Mucosa of rectum (tissue), 2 donors: ENCODE results near the gene ME2.
"Not testable (repeated sequence)": the region's sequence is repeated elsewhere in the genome, so short reads cannot be mapped to it uniquely, and the experiment has no call there.

Experiments used
- H3K27ac ChIP-seq, 2 donors: one replicate each; pipeline ENCODE4 v1.7.0; 2013; ENCODE audit warnings: inconsistent platforms in 2 of 2, low read depth in 2 of 2, low read length in 2 of 2
- H3K27me3 ChIP-seq, 2 donors: one replicate each; pipeline ENCODE4 v1.7.0; 2013; ENCODE audit warnings: low read length in 2 of 2; ENCODE audit not compliant: control insufficient read depth in 2 of 2, insufficient read depth in 2 of 2
- H3K36me3 ChIP-seq, 2 donors: one replicate each; pipeline ENCODE4 v1.7.0; 2013; ENCODE audit warnings: low read length in 2 of 2; ENCODE audit not compliant: control insufficient read depth in 2 of 2, insufficient read depth in 2 of 2
- H3K4me1 ChIP-seq, 2 donors: one replicate each; pipeline ENCODE4 v1.7.0; 2013; ENCODE audit warnings: low read length in 2 of 2, mild to moderate bottlenecking in 1 of 2; ENCODE audit not compliant: control insufficient read depth in 2 of 2, insufficient read depth in 2 of 2
- H3K4me3 ChIP-seq, 2 donors: one replicate each; pipeline ENCODE4 v1.7.0; 2013; ENCODE audit warnings: low read length in 2 of 2
- H3K9ac ChIP-seq, 2 donors: one replicate each; pipeline ENCODE4 v1.7.0; 2013; ENCODE audit warnings: low read length in 2 of 2, low read depth in 1 of 2, mild to moderate bottlenecking in 1 of 2
- H3K9me3 ChIP-seq, 2 donors: one replicate each; pipeline ENCODE4 v1.7.0; 2013; ENCODE audit warnings: low read length in 2 of 2; ENCODE audit not compliant: control insufficient read depth in 2 of 2
- donor health status: healthy.
- donor health status: Normal muscosa, but diverticular disease.

Gene ME2

DNA sequence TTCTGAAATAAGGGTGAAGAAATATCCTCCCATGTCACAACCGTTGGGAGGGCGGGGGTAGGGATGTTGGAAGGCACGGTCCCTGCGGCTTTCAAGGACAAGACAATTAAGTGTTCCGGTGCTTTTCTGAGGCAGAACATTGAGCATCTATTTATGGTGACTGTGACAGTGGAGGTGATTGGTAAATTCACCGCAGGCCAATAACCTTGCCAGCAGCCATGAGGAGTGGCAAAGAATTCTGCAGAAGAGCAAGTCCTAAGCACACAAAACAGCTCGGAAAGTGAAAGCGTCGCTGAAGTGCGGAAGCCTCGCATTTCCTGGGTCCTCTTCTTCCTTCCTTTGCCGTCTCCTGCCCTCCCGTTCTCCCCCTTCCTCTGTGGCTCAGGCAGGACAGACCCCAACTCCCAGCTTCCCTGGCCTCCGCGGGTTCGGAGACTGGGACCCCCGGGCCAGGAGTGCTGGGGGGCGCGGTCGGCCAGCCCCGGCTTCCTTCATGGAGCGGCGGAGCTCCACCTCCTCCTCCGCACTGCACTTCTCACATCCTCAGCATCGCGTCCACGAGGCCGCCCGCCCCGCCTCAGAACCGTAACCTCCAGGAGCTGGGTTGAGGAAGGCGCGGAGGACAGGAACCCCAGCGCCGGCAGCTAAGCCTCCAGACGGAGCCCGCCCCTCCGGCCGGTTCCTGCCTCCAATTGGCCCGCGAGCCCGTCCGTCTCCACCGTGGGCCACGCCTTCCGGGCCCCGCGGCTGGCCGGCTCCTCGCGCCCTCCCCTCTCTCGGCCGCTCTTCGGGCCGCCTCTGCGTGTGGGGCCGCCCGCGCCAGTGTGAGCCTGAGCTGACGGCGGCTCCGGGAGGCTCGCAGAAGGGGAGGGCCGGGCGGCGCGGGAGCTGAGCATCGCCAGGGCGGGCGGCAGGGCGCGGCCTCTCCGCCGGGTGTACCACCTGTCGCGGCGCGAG, at the start of gene ME2:
ME2 (plus strand) TSS at position 774 of the 957 bp plus-strand sequence. CDS start 16,703 bp downstream, outside the sequence.
- no peaks in the 10 kb centered on the region for H3K27me3 ChIP-seq
- peaks cover 13 to 17% of the 10 kb centered on the region in 2 donors for H3K4me1 ChIP-seq
- no peaks in the 10 kb centered on the region for H3K36me3 ChIP-seq
- H3K9ac ChIP-seq = peak within 1 kb of the TSS; percentile 96
- H3K27ac ChIP-seq = peak within 1 kb of the TSS; percentile 97 to 98
- peak within 1 kb of the TSS; percentile 68 to 97 for H3K4me3 ChIP-seq
- no peaks in the 10 kb centered on the region for H3K9me3 ChIP-seq

DNA sequence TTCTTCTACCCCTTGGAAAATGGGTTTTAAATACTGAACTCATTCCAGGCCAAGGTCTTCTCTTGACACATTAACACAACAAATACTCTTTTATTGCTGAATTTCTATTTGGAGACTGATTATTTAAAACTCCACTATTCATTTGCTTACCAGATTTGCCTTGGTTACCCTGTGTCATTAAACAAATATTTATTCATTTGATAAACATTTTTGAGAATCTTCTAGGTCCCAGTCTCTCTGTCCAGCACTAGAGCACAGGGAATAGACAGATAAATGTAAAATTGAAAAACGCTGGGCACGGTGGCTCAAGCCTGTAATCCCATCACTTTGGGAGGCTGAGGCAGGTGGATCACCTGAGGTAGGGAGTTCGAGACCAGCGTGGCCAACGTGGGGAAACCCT, 49.3 kb upstream of the ME2 start:
- peaks cover 9 to 12% of the 10 kb centered on the region in 2 donors for H3K4me1 ChIP-seq
- no peaks in the 10 kb centered on the region for H3K27me3 ChIP-seq
- H3K36me3 ChIP-seq = no peaks in the 10 kb centered on the region
- H3K9ac ChIP-seq = no peak overlapping the region
- H3K27ac ChIP-seq = no peak overlapping the region
- no peak overlapping the region for H3K4me3 ChIP-seq
- H3K9me3 ChIP-seq = no peaks in the 10 kb centered on the region

DNA sequence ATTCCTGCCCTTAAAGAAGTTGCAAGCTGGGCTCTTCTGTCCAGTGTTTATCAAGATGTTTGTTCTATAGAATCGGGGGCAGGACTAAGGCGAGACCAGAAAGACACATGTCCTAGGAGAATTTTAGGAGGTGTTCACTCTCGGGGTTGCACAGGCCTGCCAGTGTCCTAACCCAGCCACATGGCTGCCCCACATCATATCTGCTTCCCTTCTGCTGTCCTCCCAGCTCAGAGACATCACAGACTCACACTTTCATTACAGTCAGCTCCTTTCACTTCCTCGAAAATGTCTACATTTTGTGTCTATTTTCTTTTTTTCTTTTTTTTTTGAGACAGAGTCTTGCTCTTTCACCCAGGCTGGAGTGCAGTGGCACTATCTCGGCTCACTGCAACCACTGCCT, 48.4 kb upstream of the ME2 start:
- H3K9me3 ChIP-seq = no peaks in the 10 kb centered on the region
- no peak overlapping the region for H3K27ac ChIP-seq
- H3K27me3 ChIP-seq = no peaks in the 10 kb centered on the region
- no peak overlapping the region for H3K4me3 ChIP-seq
- H3K4me1 ChIP-seq = peaks cover 9 to 12% of the 10 kb centered on the region in 2 donors
- H3K36me3 ChIP-seq = no peaks in the 10 kb centered on the region
- no peak overlapping the region for H3K9ac ChIP-seq

DNA sequence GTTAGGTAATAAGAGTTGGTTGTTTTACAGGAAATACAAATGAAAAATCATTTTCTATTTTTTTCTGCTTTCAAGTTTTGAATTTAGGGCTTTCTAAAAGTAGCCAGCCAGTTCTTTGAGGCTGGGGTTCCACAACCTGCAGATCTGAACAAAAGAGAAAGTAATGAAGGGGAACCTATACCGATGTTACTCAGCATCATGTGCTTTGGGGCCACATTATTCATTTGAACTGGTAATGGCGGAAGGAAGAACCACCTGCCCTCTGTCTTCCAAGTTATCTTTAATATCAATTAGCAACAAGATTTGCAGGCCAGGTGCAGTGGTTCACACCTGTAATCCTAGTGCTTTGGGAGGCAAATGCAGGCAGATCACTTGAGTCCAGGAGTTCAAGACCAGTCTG, 46.2 kb upstream of the ME2 start:
- no peaks in the 10 kb centered on the region for H3K9me3 ChIP-seq

DNA sequence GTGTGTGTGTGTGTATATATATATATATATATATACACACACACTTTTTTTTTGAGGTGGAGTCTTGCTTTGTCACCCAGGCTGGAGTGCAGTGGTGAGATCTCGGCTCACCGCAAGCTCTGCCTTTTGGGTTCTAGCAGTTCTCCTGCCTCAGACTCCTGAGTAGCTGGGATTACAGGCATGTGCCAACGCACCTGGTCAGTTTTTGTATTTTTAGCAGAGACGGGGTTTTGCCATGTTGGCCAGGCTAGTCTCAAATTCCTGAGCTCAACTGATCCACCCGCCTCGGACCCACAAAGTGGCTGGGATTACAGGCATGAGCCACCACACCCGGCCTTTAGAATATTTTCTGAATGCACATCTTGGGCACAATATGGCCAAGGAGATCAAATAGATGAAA, 45.4 kb upstream of the ME2 start:
- H3K4me1 ChIP-seq, H3K4me3 ChIP-seq, H3K9me3 ChIP-seq, H3K9ac ChIP-seq, H3K27me3 ChIP-seq, H3K36me3 ChIP-seq, H3K27ac ChIP-seq: not testable (repeated sequence)

More for the DNA sequence above, 46.2 kb upstream of the ME2 start:
- Histone ChIP-seq H3K36me3 (no peaks in the 10 kb centered on the region), H3K9ac (no peak overlapping the region), H3K4me3 (no peak overlapping the region), H3K27ac (no peak overlapping the region), H3K27me3 (no peaks in the 10 kb centered on the region), H3K4me1 (peaks cover 0 to 2% of the 10 kb centered on the region in 2 donors)

DNA sequence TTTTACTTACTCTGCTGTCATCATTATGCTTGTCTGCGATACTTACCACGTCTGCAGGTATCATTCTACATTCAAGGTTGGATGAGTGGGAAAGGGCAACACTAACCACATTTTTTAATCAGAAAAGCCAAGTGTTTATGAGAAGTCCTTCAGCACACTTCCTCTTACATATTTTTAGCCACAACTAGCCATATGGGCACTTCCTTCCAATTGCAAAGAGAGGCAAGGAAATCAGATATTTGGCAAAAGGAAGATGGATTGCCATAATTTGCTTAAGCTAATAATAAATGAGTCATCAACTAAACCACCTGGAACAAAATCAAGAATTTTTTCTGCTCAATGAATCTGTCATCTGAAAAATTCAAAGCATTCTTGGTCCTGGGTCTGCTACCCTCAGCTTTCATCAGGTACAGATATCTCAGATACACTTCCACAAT, 42.4 kb upstream of the ME2 start:
- H3K27ac ChIP-seq = no peak overlapping the region
- H3K9me3 ChIP-seq = no peaks in the 10 kb centered on the region
- H3K36me3 ChIP-seq = no peaks in the 10 kb centered on the region
- H3K4me1 ChIP-seq = no peaks in the 10 kb centered on the region
- H3K9ac ChIP-seq = no peak overlapping the region
- no peaks in the 10 kb centered on the region for H3K27me3 ChIP-seq
- no peak overlapping the region for H3K4me3 ChIP-seq

DNA sequence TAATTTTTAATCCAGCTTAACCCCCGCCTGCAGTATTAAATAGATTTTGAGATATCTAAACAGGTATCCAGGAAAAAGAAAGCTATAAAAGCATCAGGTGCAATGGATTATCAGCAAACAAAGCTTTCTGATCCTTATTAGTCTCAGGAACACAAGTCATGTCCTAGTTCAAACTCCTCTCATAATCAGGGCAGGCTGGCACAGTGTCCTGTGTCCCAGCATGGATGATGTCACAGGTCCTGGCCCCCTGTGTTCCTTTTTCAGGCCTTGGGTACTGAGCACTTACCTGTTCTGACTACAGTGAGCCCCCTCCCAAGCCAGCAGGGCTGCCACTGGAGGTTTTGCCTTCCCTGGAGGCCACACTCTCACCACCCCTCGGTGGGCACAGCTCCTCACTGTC, 39.6 kb upstream of the ME2 start:
- Histone ChIP-seq H3K36me3 (no peaks in the 10 kb centered on the region), H3K9me3 (no peaks in the 10 kb centered on the region), H3K4me3 (no peak overlapping the region), H3K4me1 (no peaks in the 10 kb centered on the region), H3K9ac (no peak overlapping the region), H3K27me3 (no peaks in the 10 kb centered on the region), H3K27ac (no peak overlapping the region)

DNA sequence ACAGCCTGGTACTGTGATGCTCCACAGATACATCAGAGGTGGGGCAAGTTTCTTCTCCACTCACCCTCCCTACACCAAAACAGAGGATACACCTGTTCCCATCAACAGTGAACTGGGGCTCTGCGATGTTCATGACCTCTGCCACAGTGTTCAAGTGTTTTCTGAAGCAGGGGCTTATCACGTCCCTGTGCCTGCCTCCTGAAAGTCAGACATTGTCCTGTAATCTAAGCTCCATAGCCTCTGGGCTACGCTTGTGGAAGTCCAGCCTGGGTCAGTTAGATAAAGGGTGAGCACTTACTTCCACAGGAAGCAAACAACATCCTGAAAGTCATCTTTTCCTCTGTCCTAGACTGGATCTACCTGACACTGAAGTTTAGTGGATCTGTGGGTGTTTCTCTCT, 38.9 kb upstream of the ME2 start:
- Histone ChIP-seq H3K36me3 (no peaks in the 10 kb centered on the region), H3K27ac (no peak overlapping the region), H3K9me3 (no peaks in the 10 kb centered on the region), H3K4me1 (no peaks in the 10 kb centered on the region), H3K27me3 (no peaks in the 10 kb centered on the region), H3K9ac (no peak overlapping the region), H3K4me3 (no peak overlapping the region)

DNA sequence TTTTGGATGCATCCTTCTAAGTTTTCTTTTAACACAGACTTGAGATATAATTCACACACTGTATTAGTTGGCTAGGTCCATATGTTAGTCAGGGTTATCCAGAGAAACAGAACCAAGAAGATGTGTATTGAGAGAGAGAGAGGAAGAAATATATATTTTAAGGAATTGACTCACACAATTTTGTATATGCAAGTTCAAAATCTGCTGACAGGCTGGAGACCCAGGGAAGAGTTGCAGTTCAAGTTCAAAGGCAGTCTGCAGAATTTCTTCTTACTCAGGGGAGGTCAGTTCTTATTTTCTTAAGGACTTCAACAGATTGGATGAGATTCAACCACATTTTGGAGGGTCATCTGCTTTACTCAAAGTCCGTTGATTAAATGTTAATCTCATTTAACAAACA, 36.1 kb upstream of the ME2 start:
- Histone ChIP-seq H3K9ac (no peak overlapping the region), H3K4me1 (no peaks in the 10 kb centered on the region), H3K9me3 (no peaks in the 10 kb centered on the region), H3K36me3 (no peaks in the 10 kb centered on the region), H3K27ac (no peak overlapping the region), H3K27me3 (no peaks in the 10 kb centered on the region), H3K4me3 (no peak overlapping the region)

DNA sequence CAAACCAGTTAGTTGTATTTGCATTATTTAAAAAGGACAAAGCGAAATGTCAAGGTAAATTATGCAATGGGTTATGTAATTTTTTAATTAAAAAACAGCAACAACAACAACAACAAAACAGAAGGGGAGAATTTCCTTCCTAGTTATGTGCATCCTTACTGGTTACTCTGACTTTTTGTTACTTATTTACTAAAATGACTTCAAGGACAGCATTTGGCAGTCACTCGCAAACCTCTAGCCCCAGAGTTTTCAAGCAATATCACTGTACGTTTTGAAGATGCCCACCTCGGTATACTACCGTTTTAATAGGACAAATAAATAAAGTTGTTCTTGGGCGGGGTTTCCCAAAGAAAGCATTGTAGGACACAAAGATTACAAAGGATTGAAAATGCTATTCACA, 34.4 kb upstream of the ME2 start:
- Histone ChIP-seq H3K9ac (no peak overlapping the region), H3K27me3 (no peaks in the 10 kb centered on the region), H3K9me3 (no peaks in the 10 kb centered on the region), H3K4me3 (no peak overlapping the region), H3K36me3 (no peaks in the 10 kb centered on the region), H3K27ac (no peak overlapping the region), H3K4me1 (no peaks in the 10 kb centered on the region)
